Heart left ventricle (tissue), 13 donors: ENCODE results near the gene SUSD6.

Source experiments
- CTCF ChIP-seq, 12 donors: fragments of 200-600 bp; sonication (generic) in 4 of 12; IDR thresholded peaks; one replicate each; pipeline versions ENCODE4 v1.5.0 to v1.8.0; 2018 to 2022; ENCODE audit warnings: antibody characterized with exemption in 12 of 12, mild to moderate bottlenecking in 5 of 12
- POLR2A ChIP-seq, 2 donors: fragments of 450-650 bp; IDR thresholded peaks; one replicate each; pipeline ENCODE4 v1.6.1; 2017; ENCODE audit warnings: antibody characterized with exemption in 2 of 2, mild to moderate bottlenecking in 2 of 2, moderate library complexity in 2 of 2
- donor health status: ischemic (EF 13 %, LVEDD 7.1; RV severe dilation, severe dysfunction).
- donor health status: DM: no; HTN: yes; CAD: no.
- donor health status: DM: no; HTN: no; CAD: no.
- donor health status: ischemic (EF 25% LVEDD 6.9; RV normal size, moderate dysfunction).
- donor health status: ischemic (EF 25% LVEDD 5.7; RV mildly dilated, moderate dysfunction).
- donor health status: ischemic (EF 35%, LVEDD 5.7; RV mildly dilated, moderate dysfunction).
- donor health status: nonischemic (EF 11% LVEDD 7.7; RV severe dilation, severe dysfunction).
- donor health status: DM: yes; HTN: yes; CAD: no.
- donor health status: PGD.
- donor health status: ischemic (EF 29% LVEDD 5.4; RV normal size, mild dysfunction).
- donor health status: nonischemic (EF 23%, LVEDD 6.1; RV moderate dilation, normal function).

DNA sequence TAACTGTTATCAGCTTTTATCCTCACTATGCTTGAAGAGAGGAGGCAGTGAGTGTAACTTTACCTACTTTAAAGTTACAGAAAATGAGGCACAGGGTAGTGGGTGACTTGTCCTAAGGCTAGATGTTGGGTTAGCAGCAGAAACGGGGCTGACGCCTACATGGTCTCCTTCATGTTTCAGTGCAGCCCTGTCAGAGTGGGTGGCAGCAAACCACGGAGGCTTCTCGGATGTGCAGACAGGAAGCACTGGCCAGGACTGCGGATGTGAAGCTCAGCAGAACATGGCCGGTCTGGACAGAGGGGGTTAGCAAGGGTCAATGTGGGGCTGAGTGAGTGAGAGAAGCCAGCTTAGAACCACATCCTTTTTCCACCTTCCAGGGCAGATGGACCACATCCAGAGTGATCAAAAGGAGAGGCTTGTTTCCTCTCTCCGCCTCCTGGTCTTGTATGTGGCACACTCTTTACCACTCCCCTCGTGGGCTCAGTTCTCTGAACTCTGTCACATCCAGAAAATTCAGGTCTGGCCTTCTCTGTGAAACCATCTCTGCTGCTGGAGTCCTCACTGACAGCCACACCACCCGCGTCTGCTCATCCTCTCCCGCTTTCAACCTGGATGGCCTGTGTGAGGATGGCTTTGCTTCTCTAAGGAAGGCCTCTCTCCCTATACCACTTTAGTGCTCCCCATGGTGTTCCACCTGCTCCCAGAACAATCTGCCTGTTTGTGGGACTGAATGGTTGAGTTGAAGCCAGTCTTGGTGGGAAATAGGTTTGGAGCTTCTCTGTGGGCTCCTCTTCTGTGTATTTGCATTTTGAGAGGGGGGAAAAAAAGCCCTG is 14.1 kb downstream of the SUSD6 start:
- TF ChIP-seq CTCF (IDR thresholded peaks at IDR 0.05) (no peak), POLR2A (IDR thresholded peaks at IDR 0.05) (no peak)
